ENCODE data around the gene TSPAN9.

Gene TSPAN9

GRCh38 chr12:3077572-3078081 is 448 bp downstream of the TSPAN9 start:
- no peak for ATAC-seq (replicated peaks)
- Mint-ChIP-seq H3K27me3 (peaks cover 16 to 20% of the 10 kb centered on the region in 2 donors), H3K36me3 (no peaks in the 10 kb centered on the region), H3K4me1 (peaks cover 2 to 15% of the 10 kb centered on the region in 2 donors), H3K9me3 (no peaks in the 10 kb centered on the region), H3K4me3 (peak overlapping the region; percentile 25 to 67), H3K27ac (no peak overlapping the region)
- DNase-seq: no peak

GRCh38 chr12:3078086-3078820 is 1.1 kb downstream of the TSPAN9 start:
- H3K27me3 Mint-ChIP-seq: peaks cover 14 to 20% of the 10 kb centered on the region in 2 donors
- no peak for ATAC-seq (replicated peaks)
- H3K4me1 Mint-ChIP-seq: peaks cover 2 to 15% of the 10 kb centered on the region in 2 donors
- H3K4me3 Mint-ChIP-seq: peak overlapping the region; percentile 47 to 67
- DNase-seq: no peak
- no peak overlapping the region for H3K27ac Mint-ChIP-seq
- H3K36me3 Mint-ChIP-seq: no peaks in the 10 kb centered on the region
- no peaks in the 10 kb centered on the region for H3K9me3 Mint-ChIP-seq

GRCh38 chr12:3081091-3081490 is 3.9 kb downstream of the TSPAN9 start:
- H3K4me3 Mint-ChIP-seq: no peak overlapping the region
- H3K9me3 Mint-ChIP-seq: no peaks in the 10 kb centered on the region
- DNase-seq (no peak), ATAC-seq (replicated peaks) (no peak)
- peaks cover 2 to 14% of the 10 kb centered on the region in 2 donors for H3K4me1 Mint-ChIP-seq
- H3K36me3 Mint-ChIP-seq: no peaks in the 10 kb centered on the region
- H3K27ac Mint-ChIP-seq: no peak overlapping the region
- peaks cover 6 to 13% of the 10 kb centered on the region in 2 donors for H3K27me3 Mint-ChIP-seq

- Mint-ChIP-seq H3K36me3 (no peaks in the 10 kb centered on the region), H3K4me3 (no peak overlapping the region), H3K27ac (no peak overlapping the region), H3K27me3 (peaks cover 6 to 13% of the 10 kb centered on the region in 2 donors), H3K4me1 (peaks cover 1 to 7% of the 10 kb centered on the region in 2 donors), H3K9me3 (no peaks in the 10 kb centered on the region)
- ATAC-seq (replicated peaks) (no peak), DNase-seq (no peak)
Observed at GRCh38 chr12:3081886-3082285, 4.7 kb downstream of the TSPAN9 start.

- Mint-ChIP-seq H3K27ac (no peak overlapping the region), H3K36me3 (no peaks in the 10 kb centered on the region), H3K4me1 (peaks cover 0 to 1% of the 10 kb centered on the region in 2 donors), H3K4me3 (no peak overlapping the region), H3K27me3 (peaks cover 2 to 8% of the 10 kb centered on the region in 2 donors), H3K9me3 (no peaks in the 10 kb centered on the region)
- no peak for ATAC-seq (replicated peaks)
- DNase-seq: no peak
Observed at GRCh38 chr12:3083241-3083920, 6.2 kb downstream of the TSPAN9 start.

GRCh38 chr12:3083921-3084347 is 6.8 kb downstream of the TSPAN9 start:
- Mint-ChIP-seq H3K4me1 (peaks cover 0 to 1% of the 10 kb centered on the region in 2 donors), H3K27me3 (peaks cover 4 to 7% of the 10 kb centered on the region in 2 donors), H3K36me3 (no peaks in the 10 kb centered on the region), H3K9me3 (no peaks in the 10 kb centered on the region), H3K27ac (no peak overlapping the region), H3K4me3 (no peak overlapping the region)
- DNase-seq (no peak), ATAC-seq (replicated peaks) (no peak)

- Mint-ChIP-seq H3K27ac (no peak overlapping the region), H3K9me3 (no peaks in the 10 kb centered on the region), H3K27me3 (peaks cover 4 to 7% of the 10 kb centered on the region in 2 donors), H3K4me3 (no peak overlapping the region), H3K36me3 (no peaks in the 10 kb centered on the region), H3K4me1 (peaks cover 0 to 1% of the 10 kb centered on the region in 2 donors)
- no peak for DNase-seq
- no peak for ATAC-seq (replicated peaks)
Observed at GRCh38 chr12:3084742-3085141, 7.6 kb downstream of the TSPAN9 start.

GRCh38 chr12:3085341-3086139 is 8.4 kb downstream of the TSPAN9 start:
- no peaks in the 10 kb centered on the region for H3K9me3 Mint-ChIP-seq
- no peak for DNase-seq
- H3K27me3 Mint-ChIP-seq: peaks cover 4 to 7% of the 10 kb centered on the region in 2 donors
- no peak overlapping the region for H3K4me3 Mint-ChIP-seq
- ATAC-seq (replicated peaks): no peak
- H3K27ac Mint-ChIP-seq: no peak overlapping the region
- H3K36me3 Mint-ChIP-seq: no peaks in the 10 kb centered on the region
- peaks cover 0 to 1% of the 10 kb centered on the region in 2 donors for H3K4me1 Mint-ChIP-seq

- Mint-ChIP-seq H3K27me3 (peaks cover 4 to 7% of the 10 kb centered on the region in 2 donors), H3K27ac (no peak overlapping the region), H3K36me3 (no peaks in the 10 kb centered on the region), H3K9me3 (no peaks in the 10 kb centered on the region), H3K4me1 (peaks cover 0 to 1% of the 10 kb centered on the region in 2 donors), H3K4me3 (no peak overlapping the region)
- ATAC-seq (replicated peaks): no peak
- DNase-seq: no peak
Observed at GRCh38 chr12:3086211-3086610, 9.0 kb downstream of the TSPAN9 start.

GRCh38 chr12:3086729-3087323 is 9.6 kb downstream of the TSPAN9 start:
- no peak overlapping the region for H3K4me3 Mint-ChIP-seq

GRCh38 chr12:3087758-3088650 is 10.8 kb downstream of the TSPAN9 start:
- Mint-ChIP-seq H3K4me3 (no peak overlapping the region), H3K27me3 (peaks cover 0 to 4% of the 10 kb centered on the region in 2 donors), H3K4me1 (peaks cover 0 to 1% of the 10 kb centered on the region in 2 donors), H3K27ac (no peak overlapping the region), H3K9me3 (no peaks in the 10 kb centered on the region), H3K36me3 (no peaks in the 10 kb centered on the region)
- ATAC-seq (replicated peaks): no peak
- no peak for DNase-seq

More at GRCh38 chr12:3086729-3087323, 9.6 kb downstream of the TSPAN9 start:
- Mint-ChIP-seq H3K36me3 (no peaks in the 10 kb centered on the region), H3K9me3 (no peaks in the 10 kb centered on the region), H3K27me3 (peaks cover 4 to 7% of the 10 kb centered on the region in 2 donors), H3K4me1 (peaks cover 0 to 1% of the 10 kb centered on the region in 2 donors), H3K27ac (no peak overlapping the region)
- no peak for DNase-seq
- no peak for ATAC-seq (replicated peaks)

- Mint-ChIP-seq H3K36me3 (no peaks in the 10 kb centered on the region), H3K4me3 (no peak overlapping the region), H3K27me3 (peaks cover 0 to 4% of the 10 kb centered on the region in 2 donors), H3K9me3 (no peaks in the 10 kb centered on the region), H3K27ac (no peak overlapping the region), H3K4me1 (peaks cover 0 to 1% of the 10 kb centered on the region in 2 donors)
- no peak for ATAC-seq (replicated peaks)
- DNase-seq: no peak
Observed at GRCh38 chr12:3089588-3089987, 12.4 kb downstream of the TSPAN9 start.
